ENCODE results near the gene PTPRT.

Gene PTPRT

GRCh38 chr20:42046371-42047085, 1143.2 kb downstream of the PTPRT start:
- no peak for DNase-seq (ENCODE audit: low read depth)
- no peak for TF ChIP-seq CTCF (conservative IDR thresholded peaks at IDR 0.05; ENCODE audit: control insufficient read depth, insufficient read depth, low read depth, low read length)
- no peak overlapping the region for H3K4me3 ChIP-seq (ENCODE audit: control insufficient read depth, low read depth, low read length)

GRCh38 chr20:42043921-42044320, 1145.8 kb downstream of the PTPRT start:
- DNase-seq (ENCODE audit: low read depth): no peak
- TF ChIP-seq CTCF (conservative IDR thresholded peaks at IDR 0.05; ENCODE audit: control insufficient read depth, insufficient read depth, low read depth, low read length): no peak
- H3K4me3 ChIP-seq (ENCODE audit: control insufficient read depth, low read depth, low read length): no peak overlapping the region

GRCh38 chr20:42041000-42041565, 1148.6 kb downstream of the PTPRT start:
- H3K4me3 ChIP-seq (ENCODE audit: control insufficient read depth, low read depth, low read length): no peak overlapping the region
- TF ChIP-seq CTCF (conservative IDR thresholded peaks at IDR 0.05; ENCODE audit: control insufficient read depth, insufficient read depth, low read depth, low read length): no peak
- no peak for DNase-seq (ENCODE audit: low read depth)

- DNase-seq (ENCODE audit: low read depth): no peak
- no peak for TF ChIP-seq CTCF (conservative IDR thresholded peaks at IDR 0.05; ENCODE audit: control insufficient read depth, insufficient read depth, low read depth, low read length)
- no peak overlapping the region for H3K4me3 ChIP-seq (ENCODE audit: control insufficient read depth, low read depth, low read length)
These were observed 1161.9 kb downstream of the PTPRT start for GRCh38 chr20:42027746-42028268.

GRCh38 chr20:42026599-42026998, 1163.1 kb downstream of the PTPRT start:
- DNase-seq (ENCODE audit: low read depth): no peak
- TF ChIP-seq CTCF (conservative IDR thresholded peaks at IDR 0.05; ENCODE audit: control insufficient read depth, insufficient read depth, low read depth, low read length): no peak
- H3K4me3 ChIP-seq (ENCODE audit: control insufficient read depth, low read depth, low read length): no peak overlapping the region

GRCh38 chr20:42024653-42025052, 1165.1 kb downstream of the PTPRT start:
- TF ChIP-seq CTCF (conservative IDR thresholded peaks at IDR 0.05; ENCODE audit: control insufficient read depth, insufficient read depth, low read depth, low read length): no peak
- H3K4me3 ChIP-seq (ENCODE audit: control insufficient read depth, low read depth, low read length): no peak overlapping the region
- no peak for DNase-seq (ENCODE audit: low read depth)
